GM23338 (cell line): ENCODE data around the gene TRAF7.

Source experiments
- CREB1 ChIP-seq: fragments of 250-450 bp; sonication (Bioruptor Pico); IDR thresholded peaks from 2 replicates; pipeline ENCODE4 v1.5.0; 2020; ENCODE audit warnings: low read depth, mild to moderate bottlenecking, moderate library complexity
- CTCF ChIP-seq, 2 experiments: fragments of 200-600 bp in 1 of 2; sonication (generic) in 1 of 2; conservative IDR thresholded peaks; 2 replicates each; pipeline versions ENCODE4 v1.5.1 to v1.6.1; 2016 to 2017; ENCODE audit warnings: antibody characterized with exemption in 2 of 2, low read depth in 2 of 2, mild to moderate bottlenecking in 2 of 2, moderate library complexity in 1 of 2
- EZH2 ChIP-seq: fragments of 200-600 bp; sonication (generic); IDR thresholded peaks from one replicate; pipeline ENCODE4 v1.8.0; 2017; ENCODE audit warnings: antibody characterized with exemption, mild to moderate bottlenecking, low read depth; ENCODE audit not compliant: unreplicated experiment
- EZH2phosphoT487 ChIP-seq: fragments of 200-600 bp; sonication (generic); IDR thresholded peaks from one replicate; pipeline ENCODE4 v1.8.1; 2018; ENCODE audit warnings: antibody characterized with exemption; ENCODE audit not compliant: unreplicated experiment
- JUNB ChIP-seq: IDR thresholded peaks from one replicate; pipeline ENCODE4 v1.6.1; 2016; ENCODE audit warnings: antibody characterized with exemption; ENCODE audit not compliant: unreplicated experiment
- NANOG ChIP-seq: IDR thresholded peaks from 2 replicates; pipeline ENCODE4 v1.6.1; 2016; ENCODE audit warnings: antibody characterized with exemption, borderline replicate concordance
- POLR2AphosphoS5 ChIP-seq: IDR thresholded peaks from 2 replicates; pipeline ENCODE4 v1.6.1; 2016; ENCODE audit warnings: antibody characterized with exemption, low read depth
- STAT1 ChIP-seq: IDR thresholded peaks from one replicate; pipeline ENCODE4 v1.6.1; 2016; ENCODE audit warnings: antibody characterized with exemption; ENCODE audit not compliant: unreplicated experiment
- ZNF114 ChIP-seq: fragments of 250-450 bp; sonication (Bioruptor Pico); IDR thresholded peaks from 2 replicates; pipeline ENCODE4 v1.5.0; 2020; ENCODE audit warnings: mild to moderate bottlenecking, moderate library complexity
- ZNF331 ChIP-seq: fragments of 250-450 bp; sonication (Bioruptor Pico); IDR thresholded peaks from 2 replicates; pipeline ENCODE4 v1.5.0; 2020; ENCODE audit warnings: low read depth, mild to moderate bottlenecking, moderate library complexity
- TF ChIP-seq, protein P1 (sequence below): IDR thresholded peaks from one replicate; pipeline ENCODE4 v1.6.1; 2018; ENCODE audit warnings: antibody characterized with exemption; ENCODE audit not compliant: unreplicated experiment
- TF ChIP-seq, protein P2 (sequence below): fragments of 250-450 bp; sonication (Bioruptor Pico); IDR thresholded peaks from 2 replicates; pipeline ENCODE4 v1.5.0; 2020; ENCODE audit warnings: mild to moderate bottlenecking, moderate library complexity
- TF ChIP-seq, protein P3 (sequence below): IDR thresholded peaks from 2 replicates; pipeline ENCODE4 v1.6.1; 2016; ENCODE audit warnings: antibody characterized with exemption

- no peak for TF ChIP-seq NANOG
- no peak for TF ChIP-seq CTCF (conservative IDR thresholded peaks at IDR 0.05; ENCODE audit: low read depth in 2 of 2)
- TF ChIP-seq EZH2phosphoT487, result no peak
- TF ChIP-seq EZH2, result no peak
- no peak for TF ChIP-seq ZNF331
- TF ChIP-seq, protein P1, sequence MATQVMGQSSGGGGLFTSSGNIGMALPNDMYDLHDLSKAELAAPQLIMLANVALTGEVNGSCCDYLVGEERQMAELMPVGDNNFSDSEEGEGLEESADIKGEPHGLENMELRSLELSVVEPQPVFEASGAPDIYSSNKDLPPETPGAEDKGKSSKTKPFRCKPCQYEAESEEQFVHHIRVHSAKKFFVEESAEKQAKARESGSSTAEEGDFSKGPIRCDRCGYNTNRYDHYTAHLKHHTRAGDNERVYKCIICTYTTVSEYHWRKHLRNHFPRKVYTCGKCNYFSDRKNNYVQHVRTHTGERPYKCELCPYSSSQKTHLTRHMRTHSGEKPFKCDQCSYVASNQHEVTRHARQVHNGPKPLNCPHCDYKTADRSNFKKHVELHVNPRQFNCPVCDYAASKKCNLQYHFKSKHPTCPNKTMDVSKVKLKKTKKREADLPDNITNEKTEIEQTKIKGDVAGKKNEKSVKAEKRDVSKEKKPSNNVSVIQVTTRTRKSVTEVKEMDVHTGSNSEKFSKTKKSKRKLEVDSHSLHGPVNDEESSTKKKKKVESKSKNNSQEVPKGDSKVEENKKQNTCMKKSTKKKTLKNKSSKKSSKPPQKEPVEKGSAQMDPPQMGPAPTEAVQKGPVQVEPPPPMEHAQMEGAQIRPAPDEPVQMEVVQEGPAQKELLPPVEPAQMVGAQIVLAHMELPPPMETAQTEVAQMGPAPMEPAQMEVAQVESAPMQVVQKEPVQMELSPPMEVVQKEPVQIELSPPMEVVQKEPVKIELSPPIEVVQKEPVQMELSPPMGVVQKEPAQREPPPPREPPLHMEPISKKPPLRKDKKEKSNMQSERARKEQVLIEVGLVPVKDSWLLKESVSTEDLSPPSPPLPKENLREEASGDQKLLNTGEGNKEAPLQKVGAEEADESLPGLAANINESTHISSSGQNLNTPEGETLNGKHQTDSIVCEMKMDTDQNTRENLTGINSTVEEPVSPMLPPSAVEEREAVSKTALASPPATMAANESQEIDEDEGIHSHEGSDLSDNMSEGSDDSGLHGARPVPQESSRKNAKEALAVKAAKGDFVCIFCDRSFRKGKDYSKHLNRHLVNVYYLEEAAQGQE, result no peak
- peak; percentile 7; the same call in 1 of the 2 replicates for TF ChIP-seq CREB1 (CRISPR knock-in tag)
- TF ChIP-seq POLR2AphosphoS5, result peak; percentile 60
- no peak for TF ChIP-seq JUNB
- no peak for TF ChIP-seq ZNF114 (CRISPR knock-in tag)
- TF ChIP-seq, protein P2, sequence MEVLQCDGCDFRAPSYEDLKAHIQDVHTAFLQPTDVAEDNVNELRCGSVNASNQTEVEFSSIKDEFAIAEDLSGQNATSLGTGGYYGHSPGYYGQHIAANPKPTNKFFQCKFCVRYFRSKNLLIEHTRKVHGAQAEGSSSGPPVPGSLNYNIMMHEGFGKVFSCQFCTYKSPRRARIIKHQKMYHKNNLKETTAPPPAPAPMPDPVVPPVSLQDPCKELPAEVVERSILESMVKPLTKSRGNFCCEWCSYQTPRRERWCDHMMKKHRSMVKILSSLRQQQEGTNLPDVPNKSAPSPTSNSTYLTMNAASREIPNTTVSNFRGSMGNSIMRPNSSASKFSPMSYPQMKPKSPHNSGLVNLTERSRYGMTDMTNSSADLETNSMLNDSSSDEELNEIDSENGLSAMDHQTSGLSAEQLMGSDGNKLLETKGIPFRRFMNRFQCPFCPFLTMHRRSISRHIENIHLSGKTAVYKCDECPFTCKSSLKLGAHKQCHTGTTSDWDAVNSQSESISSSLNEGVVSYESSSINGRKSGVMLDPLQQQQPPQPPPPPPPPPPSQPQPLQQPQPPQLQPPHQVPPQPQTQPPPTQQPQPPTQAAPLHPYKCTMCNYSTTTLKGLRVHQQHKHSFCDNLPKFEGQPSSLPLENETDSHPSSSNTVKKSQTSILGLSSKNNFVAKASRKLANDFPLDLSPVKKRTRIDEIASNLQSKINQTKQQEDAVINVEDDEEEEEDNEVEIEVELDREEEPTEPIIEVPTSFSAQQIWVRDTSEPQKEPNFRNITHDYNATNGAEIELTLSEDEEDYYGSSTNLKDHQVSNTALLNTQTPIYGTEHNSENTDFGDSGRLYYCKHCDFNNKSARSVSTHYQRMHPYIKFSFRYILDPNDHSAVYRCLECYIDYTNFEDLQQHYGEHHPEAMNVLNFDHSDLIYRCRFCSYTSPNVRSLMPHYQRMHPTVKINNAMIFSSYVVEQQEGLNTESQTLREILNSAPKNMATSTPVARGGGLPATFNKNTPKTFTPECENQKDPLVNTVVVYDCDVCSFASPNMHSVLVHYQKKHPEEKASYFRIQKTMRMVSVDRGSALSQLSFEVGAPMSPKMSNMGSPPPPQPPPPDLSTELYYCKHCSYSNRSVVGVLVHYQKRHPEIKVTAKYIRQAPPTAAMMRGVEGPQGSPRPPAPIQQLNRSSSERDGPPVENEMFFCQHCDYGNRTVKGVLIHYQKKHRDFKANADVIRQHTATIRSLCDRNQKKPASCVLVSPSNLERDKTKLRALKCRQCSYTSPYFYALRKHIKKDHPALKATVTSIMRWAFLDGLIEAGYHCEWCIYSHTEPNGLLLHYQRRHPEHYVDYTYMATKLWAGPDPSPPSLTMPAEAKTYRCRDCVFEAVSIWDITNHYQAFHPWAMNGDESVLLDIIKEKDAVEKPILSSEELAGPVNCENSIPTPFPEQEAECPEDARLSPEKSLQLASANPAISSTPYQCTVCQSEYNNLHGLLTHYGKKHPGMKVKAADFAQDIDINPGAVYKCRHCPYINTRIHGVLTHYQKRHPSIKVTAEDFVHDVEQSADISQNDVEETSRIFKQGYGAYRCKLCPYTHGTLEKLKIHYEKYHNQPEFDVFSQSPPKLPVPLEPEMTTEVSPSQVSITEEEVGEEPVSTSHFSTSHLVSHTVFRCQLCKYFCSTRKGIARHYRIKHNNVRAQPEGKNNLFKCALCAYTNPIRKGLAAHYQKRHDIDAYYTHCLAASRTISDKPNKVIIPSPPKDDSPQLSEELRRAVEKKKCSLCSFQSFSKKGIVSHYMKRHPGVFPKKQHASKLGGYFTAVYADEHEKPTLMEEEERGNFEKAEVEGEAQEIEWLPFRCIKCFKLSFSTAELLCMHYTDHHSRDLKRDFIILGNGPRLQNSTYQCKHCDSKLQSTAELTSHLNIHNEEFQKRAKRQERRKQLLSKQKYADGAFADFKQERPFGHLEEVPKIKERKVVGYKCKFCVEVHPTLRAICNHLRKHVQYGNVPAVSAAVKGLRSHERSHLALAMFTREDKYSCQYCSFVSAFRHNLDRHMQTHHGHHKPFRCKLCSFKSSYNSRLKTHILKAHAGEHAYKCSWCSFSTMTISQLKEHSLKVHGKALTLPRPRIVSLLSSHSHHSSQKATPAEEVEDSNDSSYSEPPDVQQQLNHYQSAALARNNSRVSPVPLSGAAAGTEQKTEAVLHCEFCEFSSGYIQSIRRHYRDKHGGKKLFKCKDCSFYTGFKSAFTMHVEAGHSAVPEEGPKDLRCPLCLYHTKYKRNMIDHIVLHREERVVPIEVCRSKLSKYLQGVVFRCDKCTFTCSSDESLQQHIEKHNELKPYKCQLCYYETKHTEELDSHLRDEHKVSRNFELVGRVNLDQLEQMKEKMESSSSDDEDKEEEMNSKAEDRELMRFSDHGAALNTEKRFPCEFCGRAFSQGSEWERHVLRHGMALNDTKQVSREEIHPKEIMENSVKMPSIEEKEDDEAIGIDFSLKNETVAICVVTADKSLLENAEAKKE (CRISPR knock-in tag), result no peak
- TF ChIP-seq, protein P3, sequence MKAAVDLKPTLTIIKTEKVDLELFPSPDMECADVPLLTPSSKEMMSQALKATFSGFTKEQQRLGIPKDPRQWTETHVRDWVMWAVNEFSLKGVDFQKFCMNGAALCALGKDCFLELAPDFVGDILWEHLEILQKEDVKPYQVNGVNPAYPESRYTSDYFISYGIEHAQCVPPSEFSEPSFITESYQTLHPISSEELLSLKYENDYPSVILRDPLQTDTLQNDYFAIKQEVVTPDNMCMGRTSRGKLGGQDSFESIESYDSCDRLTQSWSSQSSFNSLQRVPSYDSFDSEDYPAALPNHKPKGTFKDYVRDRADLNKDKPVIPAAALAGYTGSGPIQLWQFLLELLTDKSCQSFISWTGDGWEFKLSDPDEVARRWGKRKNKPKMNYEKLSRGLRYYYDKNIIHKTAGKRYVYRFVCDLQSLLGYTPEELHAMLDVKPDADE, result 0 out of 2 replicates have a peak, but pooled peaks have one; percentile 1
- no peak for TF ChIP-seq STAT1
Observed at GRCh38 chr16:2151188-2152091, 4.1 kb upstream of the TRAF7 start.
